MCF 10A (cell line): ENCODE results near the gene ZNF490. TPM values are rescaled to one million over a fixed set of nuclear protein-coding genes. Genes with fewer than 3 reads are reported as not detected.

Experiments used
- BruUV-seq: library from RNA; stranded (reverse); fragments of 400-500 nt; replicated peaks from 2 replicates; lab custom pipeline; 2021; lab: Mats Ljungman, UMichigan
- CTCF ChIA-PET: fragments of 300-600 bp; sonication (Branson Sonifier 250); formaldehyde crosslinking; extraction: SDS; loops from one replicate; lab custom pipeline; 2021; ENCODE audit warnings: antibody characterized with exemption, inconsistent platforms; lab: Yijun Ruan, JAX
- POLR2A ChIA-PET: fragments of 300-600, 350-650 bp; sonication (Branson Sonifier 250); formaldehyde crosslinking; extraction: SDS; loops from one replicate; lab custom pipeline; 2020; ENCODE audit warnings: antibody characterized with exemption, inconsistent platforms; lab: Yijun Ruan, JAX
- DNase-seq: peaks from one replicate; pipeline ENCODE4 v3.0.0-alpha.2; 2018; ENCODE audit not compliant: unreplicated experiment
- H3K27ac Mint-ChIP-seq: one replicate; pipeline ENCODE4 v1.8.0; 2022; ENCODE audit warnings: mild to moderate bottlenecking, low read depth, mixed read lengths; ENCODE audit not compliant: unreplicated experiment
- H3K27me3 Mint-ChIP-seq: one replicate; pipeline ENCODE4 v1.8.0; 2022; ENCODE audit warnings: mixed read lengths; ENCODE audit not compliant: insufficient read depth, unreplicated experiment
- H3K36me3 Mint-ChIP-seq: one replicate; pipeline ENCODE4 v1.8.0; 2022; ENCODE audit warnings: mild to moderate bottlenecking, moderate library complexity, mixed read lengths; ENCODE audit not compliant: insufficient read depth, unreplicated experiment
- H3K4me1 Mint-ChIP-seq: one replicate; pipeline ENCODE4 v1.8.0; 2022; ENCODE audit warnings: mixed read lengths; ENCODE audit not compliant: insufficient read depth, unreplicated experiment
- H3K4me3 Mint-ChIP-seq: one replicate; pipeline ENCODE4 v1.8.0; 2022; ENCODE audit warnings: mild to moderate bottlenecking, moderate library complexity, mixed read lengths; ENCODE audit not compliant: unreplicated experiment
- H3K9me3 Mint-ChIP-seq: one replicate; pipeline ENCODE4 v1.8.0; 2022; ENCODE audit warnings: mixed read lengths; ENCODE audit not compliant: unreplicated experiment
- intact Hi-C: fragments of 100-400 bp; cut with micrococcal nuclease; formaldehyde crosslinking; loops from 2 replicates; pipeline ENCODE4 v1.14.1; 2022
- total RNA-seq: library from RNA; stranded (reverse); gene quantifications from 2 replicates; pipeline ENCODE4 v1.2.3, GENCODE V29; 2022
- TF ChIP-seq, protein P1 (sequence below): fragments of 200-600 bp; IDR thresholded peaks from one replicate; pipeline ENCODE4 v1.8.0; 2022; ENCODE audit warnings: antibody characterized with exemption, mild to moderate bottlenecking; ENCODE audit not compliant: unreplicated experiment

ZNF490 gene
- total RNA-seq, 1 experiment from 2014 or later, result 8.4 TPM

DNA sequence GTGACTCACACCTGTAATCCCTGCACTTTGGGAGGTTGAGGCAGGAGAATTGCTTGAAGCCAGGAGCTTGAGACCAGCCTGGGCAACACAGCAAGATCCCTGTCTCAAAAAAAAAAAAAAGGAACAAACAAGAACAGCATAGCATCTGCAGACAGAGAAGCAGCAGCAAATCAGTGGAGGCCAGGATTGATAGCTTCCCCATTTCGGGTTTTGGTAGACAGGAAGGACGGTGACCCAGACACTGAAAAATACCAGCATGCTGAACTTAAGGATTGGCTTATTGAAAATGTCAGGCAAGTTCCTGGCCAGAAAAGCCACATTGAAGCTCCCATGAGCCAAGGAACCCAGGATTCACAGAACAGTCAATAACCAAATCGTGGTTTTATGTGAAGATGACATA is 3.0 kb downstream of the ZNF490 start:
- H3K4me3 Mint-ChIP-seq, result no peak overlapping the region
- no peaks in the 10 kb centered on the region for H3K9me3 Mint-ChIP-seq
- BruUV-seq, result no TSS peak
- CTCF ChIA-PET, result interaction anchor here (0.6 kb wide), 1 partner anchor 169 kb away, joined by 5 read pairs; no protein-coding TSS in a partner anchor
- intact Hi-C loops, result no loop called here
- no peak for DNase-seq
- POLR2A ChIA-PET, result interaction anchor here (0.7 kb wide), 1 partner anchor 1027 kb away, joined by 3 read pairs; no protein-coding TSS in a partner anchor
- no peaks in the 10 kb centered on the region for H3K27me3 Mint-ChIP-seq
- no peak overlapping the region for H3K27ac Mint-ChIP-seq
- H3K4me1 Mint-ChIP-seq, result no peaks in the 10 kb centered on the region
- TF ChIP-seq, protein P1, sequence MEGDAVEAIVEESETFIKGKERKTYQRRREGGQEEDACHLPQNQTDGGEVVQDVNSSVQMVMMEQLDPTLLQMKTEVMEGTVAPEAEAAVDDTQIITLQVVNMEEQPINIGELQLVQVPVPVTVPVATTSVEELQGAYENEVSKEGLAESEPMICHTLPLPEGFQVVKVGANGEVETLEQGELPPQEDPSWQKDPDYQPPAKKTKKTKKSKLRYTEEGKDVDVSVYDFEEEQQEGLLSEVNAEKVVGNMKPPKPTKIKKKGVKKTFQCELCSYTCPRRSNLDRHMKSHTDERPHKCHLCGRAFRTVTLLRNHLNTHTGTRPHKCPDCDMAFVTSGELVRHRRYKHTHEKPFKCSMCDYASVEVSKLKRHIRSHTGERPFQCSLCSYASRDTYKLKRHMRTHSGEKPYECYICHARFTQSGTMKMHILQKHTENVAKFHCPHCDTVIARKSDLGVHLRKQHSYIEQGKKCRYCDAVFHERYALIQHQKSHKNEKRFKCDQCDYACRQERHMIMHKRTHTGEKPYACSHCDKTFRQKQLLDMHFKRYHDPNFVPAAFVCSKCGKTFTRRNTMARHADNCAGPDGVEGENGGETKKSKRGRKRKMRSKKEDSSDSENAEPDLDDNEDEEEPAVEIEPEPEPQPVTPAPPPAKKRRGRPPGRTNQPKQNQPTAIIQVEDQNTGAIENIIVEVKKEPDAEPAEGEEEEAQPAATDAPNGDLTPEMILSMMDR, result no peak
- peaks cover 44% of the 10 kb centered on the region for H3K36me3 Mint-ChIP-seq

DNA sequence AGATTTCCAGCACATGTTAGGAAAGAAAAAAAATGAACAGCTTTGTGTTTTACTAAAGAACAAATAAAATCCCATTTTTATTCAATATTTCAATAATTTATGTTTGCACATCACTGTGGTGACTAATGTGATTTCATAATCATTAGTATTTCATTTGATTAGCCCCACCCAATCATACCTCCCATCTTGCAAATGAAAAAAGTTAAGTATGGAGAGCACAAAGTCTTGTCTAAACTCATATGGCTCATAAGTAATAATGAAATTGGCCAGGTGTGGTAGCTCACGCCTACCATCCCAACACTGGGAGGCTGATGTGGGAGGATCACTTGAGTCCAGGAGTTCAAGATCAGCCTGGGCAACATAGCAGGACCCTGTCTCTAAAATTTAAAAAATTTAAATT is 3.8 kb downstream of the ZNF490 start:
- DNase-seq, result no peak
- intact Hi-C loops, result no loop called here
- Mint-ChIP-seq H3K9me3 (no peaks in the 10 kb centered on the region), H3K27me3 (no peaks in the 10 kb centered on the region), H3K36me3 (peaks cover 49% of the 10 kb centered on the region), H3K27ac (no peak overlapping the region), H3K4me3 (no peak overlapping the region), H3K4me1 (no peaks in the 10 kb centered on the region)
- ChIA-PET POLR2A (interaction anchor here (0.6 to 1.1 kb wide), 3 partner anchors 56 to 1299 kb away, joined by 3 to 4 read pairs (median 3); partner anchors contain the start of genes CC2D1A and ZNF564), CTCF (interaction anchor here (0.5 to 0.7 kb wide), 4 partner anchors 13 to 1901 kb away, joined by 3 to 5 read pairs (median 3); no protein-coding TSS in a partner anchor)
- no TSS peak for BruUV-seq
- TF ChIP-seq, protein P1, result no peak

DNA sequence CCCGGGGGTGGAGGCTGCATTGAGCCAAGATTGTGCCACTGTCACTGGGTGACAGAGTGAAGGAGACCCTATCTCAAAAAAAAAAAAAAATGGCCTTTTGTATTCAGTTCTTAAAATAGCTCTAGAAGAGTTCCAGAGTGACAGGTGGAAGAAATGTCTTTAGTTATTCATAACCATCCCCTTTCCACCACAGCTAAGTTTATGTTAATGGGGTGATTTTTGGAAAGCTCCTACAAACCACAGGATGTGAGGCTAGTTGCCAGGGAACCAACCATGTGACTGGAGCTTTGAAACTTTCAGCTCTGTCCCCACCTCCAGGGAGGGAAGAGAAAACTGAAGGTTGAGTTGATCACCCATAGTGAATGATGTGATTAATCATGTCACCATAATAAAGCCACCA is 6.9 kb downstream of the ZNF490 start:
- peaks cover 61% of the 10 kb centered on the region for H3K36me3 Mint-ChIP-seq
- H3K4me3 Mint-ChIP-seq, result no peak overlapping the region
- ChIA-PET CTCF (interaction anchor here (0.6 kb wide), 1 partner anchor 280 kb away, joined by 7 read pairs; no protein-coding TSS in a partner anchor), POLR2A (interaction anchor here (1.0 kb wide), 1 partner anchor 13 kb away, joined by 4 read pairs; no protein-coding TSS in a partner anchor)
- no peaks in the 10 kb centered on the region for H3K27me3 Mint-ChIP-seq
- TF ChIP-seq, protein P1, result no peak
- no TSS peak for BruUV-seq
- intact Hi-C loops, result no loop called here
- no peak for DNase-seq
- H3K9me3 Mint-ChIP-seq, result no peaks in the 10 kb centered on the region
- H3K27ac Mint-ChIP-seq, result no peak overlapping the region
- H3K4me1 Mint-ChIP-seq, result no peaks in the 10 kb centered on the region

DNA sequence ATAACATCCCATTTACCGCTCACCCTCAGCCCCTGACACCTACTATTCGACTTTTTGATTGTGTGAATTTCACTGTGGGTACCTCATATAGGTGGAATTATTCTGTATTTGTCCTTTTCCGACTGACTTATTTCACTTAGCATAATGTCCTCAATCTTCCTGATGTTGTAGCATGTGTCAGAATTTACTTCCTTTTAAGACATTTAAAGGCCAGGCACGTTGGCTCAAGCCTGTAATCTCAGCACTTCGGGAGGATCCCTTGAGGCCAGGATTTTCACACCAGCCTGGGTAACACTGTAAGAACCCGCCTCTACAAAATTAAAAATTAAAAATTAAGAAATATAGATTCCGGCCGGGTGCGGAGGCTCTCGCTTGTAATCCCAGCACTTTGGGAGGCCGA is 13.0 kb downstream of the ZNF490 start:
- Mint-ChIP-seq H3K9me3 (no peaks in the 10 kb centered on the region), H3K4me1 (no peaks in the 10 kb centered on the region), H3K4me3 (no peak overlapping the region), H3K27ac (no peak overlapping the region), H3K27me3 (no peaks in the 10 kb centered on the region), H3K36me3 (peaks cover 52% of the 10 kb centered on the region)
- no peak for DNase-seq
- TF ChIP-seq, protein P1, result no peak
- no TSS peak for BruUV-seq
- ChIA-PET POLR2A (no interaction called here), CTCF (no interaction called here)
- intact Hi-C loops, result no loop called here
